ENCODE measurements around the gene SBK3. TPM values are rescaled to one million over a fixed set of nuclear protein-coding genes. Genes with fewer than 3 reads are reported as not detected.

SBK3 gene
- total and polyA plus RNA-seq, 2 of the 8 experiments (the other 6 are each of a cell fraction or from before 2014, with no cell fraction given): 0.76 to 1.5 TPM

GRCh38 chr19:55529636-55530234 lies 15.6 kb downstream of the SBK3 start:
- Histone ChIP-seq H2BK15ac (ENCODE audit: low read length) (no peak overlapping the region), H2AFZ (ENCODE audit: low read length) (no peak overlapping the region), H3K4me2 (ENCODE audit: insufficient read depth in 1 of 2, low read depth in 2 of 2, low read length in 2 of 2) (no peak overlapping the region), H3K14ac (ENCODE audit: insufficient read length) (no peak overlapping the region), H3K27me3 (replicated peaks in 1 of 4; ENCODE audit: control insufficient read depth in 3 of 4, extremely low read depth in 1 of 4, insufficient read depth in 3 of 4, low read length in 3 of 4) (no peaks in the 10 kb centered on the region), H4K20me1 (replicated peaks in 1 of 2; ENCODE audit: control insufficient read depth in 1 of 2, insufficient read depth in 2 of 2, low read length in 2 of 2) (peaks cover 0 to 9% of the 10 kb centered on the region in 2 experiments), H3K27ac (ENCODE audit: low read depth, low read length) (no peak overlapping the region), H4K91ac (replicated peaks; ENCODE audit: insufficient read length, low read length) (no peak overlapping the region), H3K36me3 (ENCODE audit: control insufficient read depth in 2 of 4, insufficient read depth in 4 of 4, low read length in 3 of 4) (no peaks in the 10 kb centered on the region; a peak in 1 of 8 replicates), H3K4me1 (replicated peaks in 1 of 4; ENCODE audit: control insufficient read depth in 3 of 4, insufficient read depth in 4 of 4, low read length in 3 of 4) (peaks cover 0 to 9% (median 2%) of the 10 kb centered on the region in 4 experiments; a peak in 3 of 7 replicates), H3K23ac (ENCODE audit: insufficient read length) (no peak overlapping the region), H3K9me3 (ENCODE audit: insufficient read depth in 2 of 2, low read depth in 1 of 2, low read length in 1 of 2) (peaks cover 0 to 7% of the 10 kb centered on the region in 2 experiments; a peak in 2 of 4 replicates), H3K4me3 (ENCODE audit: extremely low read depth in 1 of 4, insufficient read depth in 2 of 4, low read depth in 3 of 4, low read length in 4 of 4) (no peak overlapping the region), H3K18ac (ENCODE audit: extremely low read depth, low read length) (no peak overlapping the region), H3K79me1 (ENCODE audit: low read depth, low read length) (no peaks in the 10 kb centered on the region), H4K5ac (ENCODE audit: insufficient read length, low read depth, low read length) (no peak overlapping the region), H4K8ac (ENCODE audit: extremely low read depth, insufficient read depth, low read length) (peak overlapping the region; percentile 51; the same call in 1 of the 2 replicates), H3K56ac (replicated peaks; ENCODE audit: insufficient read length, low read depth, low read length) (no peak overlapping the region), H2AK5ac (ENCODE audit: low read depth, low read length) (no peak overlapping the region), H3K4ac (replicated peaks; ENCODE audit: insufficient read length, low read depth, low read length) (no peak overlapping the region), H2BK5ac (ENCODE audit: low read depth, low read length) (no peak overlapping the region), H3K79me2 (ENCODE audit: control insufficient read depth in 1 of 2, insufficient read depth in 2 of 2, low read length in 2 of 2) (no peaks in the 10 kb centered on the region), H2BK120ac (replicated peaks; ENCODE audit: low read depth, low read length) (no peak overlapping the region), H2BK20ac (ENCODE audit: low read length) (no peak overlapping the region), H3K9ac (replicated peaks in 1 of 4; ENCODE audit: extremely low read depth in 1 of 4, low read depth in 3 of 4, low read length in 3 of 4) (no peak overlapping the region), H2BK12ac (ENCODE audit: low read depth, low read length) (no peak overlapping the region), H3K23me2 (ENCODE audit: low read depth, low read length) (no peaks in the 10 kb centered on the region)
- DNase-seq (ENCODE audit: low read depth in 1 of 2, low spot score in 2 of 2) (no peak), FAIRE-seq (no peak)
- WGBS, 2 experiments (ENCODE audit: extremely low coverage in 1 of 2, insufficient coverage in 1 of 2, insufficient read length in 1 of 2, insufficient replicate concordance in 2 of 2, low coverage in 1 of 2, low lambda C conversion rate in 2 of 2, missing lambda C conversion rate in 1 of 2): 94% methylated on average over 29 of the region's 56 CpGs; no CpG with 5 or more reads in 1 of the 2 experiments
- CTCF ChIA-PET (ENCODE audit: partially characterized antibody): interaction anchor here (2.9 kb wide), 1 partner anchor 25 kb away, joined by 7 read pairs; no protein-coding TSS in a partner anchor
- POLR2A ChIA-PET (ENCODE audit: partially characterized antibody): interaction anchor here (1.3 kb wide), 1 partner anchor 23 kb away, joined by 3 read pairs; no protein-coding TSS in a partner anchor
- TF ChIP-seq MAX (IDR thresholded peaks at IDR 0.05) (no peak), CBX5 (IDR thresholded peaks at IDR 0.05; ENCODE audit: low read depth, low read length) (no peak), POU5F1 (IDR thresholded peaks at IDR 0.05; ENCODE audit: low read depth, low read length) (no peak), SIRT6 (IDR thresholded peaks at IDR 0.05; ENCODE audit: low read length) (no peak), TBP (IDR thresholded peaks at IDR 0.05; ENCODE audit: low read depth, low read length) (no peak), USF2 (IDR thresholded peaks at IDR 0.05; ENCODE audit: low read length) (no peak), NANOG (IDR thresholded peaks at IDR 0.05; ENCODE audit: insufficient read depth, low read depth, low read length, poor library complexity, severe bottlenecking) (no peak), SRF (IDR thresholded peaks at IDR 0.05; ENCODE audit: low read depth, low read length) (no peak), ZNF274 (IDR thresholded peaks at IDR 0.05; ENCODE audit: borderline replicate concordance, extremely low read depth, low read length) (no peak), SUZ12 (IDR thresholded peaks at IDR 0.05; ENCODE audit: low read length) (no peak), GTF2F1 (IDR thresholded peaks at IDR 0.05; ENCODE audit: borderline replicate concordance, low read depth, low read length) (no peak), TAF7 (optimal IDR thresholded peaks at IDR 0.05; ENCODE audit: borderline replicate concordance, low read depth, low read length) (no peak)
